Loucy (cell line): ENCODE data around the gene OR1K1.

ENCODE experiments used
- H2AFZ ChIP-seq: fragments of 200-600 bp; sonication (generic); 2 replicates; pipeline ENCODE4 v1.6.0; 2016; ENCODE audit warnings: antibody characterized with exemption, mild to moderate bottlenecking, low read length, moderate library complexity
- H3F3A ChIP-seq: fragments of 200-600 bp; 2 replicates; pipeline ENCODE4 v1.6.0; 2016; ENCODE audit warnings: antibody characterized with exemption, low read depth, mild to moderate bottlenecking
- H3K27me3 ChIP-seq: fragments of 200-600 bp; sonication (generic); 2 replicates; pipeline ENCODE4 v1.6.1; 2014; ENCODE audit warnings: low read length, mild to moderate bottlenecking; ENCODE audit not compliant: insufficient read depth, poor library complexity, severe bottlenecking
- H3K36me3 ChIP-seq: fragments of 200-600 bp; sonication (generic); 2 replicates; pipeline ENCODE4 v1.6.1; 2016; ENCODE audit warnings: low read length; ENCODE audit not compliant: insufficient read depth
- H3K4me1 ChIP-seq: fragments of 200-600 bp; sonication (generic); 2 replicates; pipeline ENCODE4 v1.5.1; 2014; ENCODE audit warnings: low read length, mild to moderate bottlenecking; ENCODE audit not compliant: insufficient read depth, poor library complexity, severe bottlenecking
- H3K4me2 ChIP-seq: fragments of 200-600 bp; sonication (generic); 2 replicates; pipeline ENCODE4 v1.6.0; 2014; ENCODE audit warnings: antibody characterized with exemption, low read length, low read depth, mild to moderate bottlenecking; ENCODE audit not compliant: poor library complexity, severe bottlenecking
- H3K4me3 ChIP-seq: fragments of 200-600 bp; sonication (generic); 2 replicates; pipeline ENCODE4 v1.5.1; 2014; ENCODE audit warnings: low read length, mild to moderate bottlenecking, mixed read lengths; ENCODE audit not compliant: poor library complexity, severe bottlenecking
- H3K79me2 ChIP-seq: fragments of 200-600 bp; sonication (generic); 2 replicates; pipeline ENCODE4 v1.6.1; 2014; ENCODE audit warnings: low read length; ENCODE audit not compliant: insufficient read depth
- H3K9ac ChIP-seq: fragments of 200-600 bp; sonication (generic); 2 replicates; pipeline ENCODE4 v1.6.0; 2014; ENCODE audit warnings: mild to moderate bottlenecking, low read depth, low read length, moderate library complexity; ENCODE audit not compliant: poor library complexity, severe bottlenecking
- H3K9me2 ChIP-seq: fragments of 200-600 bp; sonication (generic); replicated peaks from 2 replicates; pipeline ENCODE4 v1.6.1; 2016; ENCODE audit warnings: low read depth, low read length, mixed read lengths
- H3K9me3 ChIP-seq: fragments of 200-600 bp; sonication (generic); 2 replicates; pipeline ENCODE4 v1.6.1; 2014; ENCODE audit warnings: mild to moderate bottlenecking, antibody characterized with exemption, low read length, low read depth; ENCODE audit not compliant: insufficient read depth
- H4K20me1 ChIP-seq: fragments of 200-600 bp; sonication (generic); 2 replicates; pipeline ENCODE4 v1.6.0; 2014; ENCODE audit warnings: antibody characterized with exemption, low read length, mild to moderate bottlenecking; ENCODE audit not compliant: insufficient read depth, poor library complexity, severe bottlenecking
- EZH2phosphoT487 ChIP-seq: fragments of 200-600 bp; IDR thresholded peaks from 2 replicates; pipeline ENCODE4 v1.6.1; 2018; ENCODE audit warnings: antibody characterized with exemption, mild to moderate bottlenecking, moderate library complexity, borderline replicate concordance
- TF ChIP-seq, protein P1 (sequence below): fragments of 200-600 bp; sonication (generic); conservative IDR thresholded peaks from 2 replicates; pipeline ENCODE4 v1.5.1; 2014; ENCODE audit warnings: mild to moderate bottlenecking, antibody characterized with exemption, low read length

The OR1K1 gene

DNA sequence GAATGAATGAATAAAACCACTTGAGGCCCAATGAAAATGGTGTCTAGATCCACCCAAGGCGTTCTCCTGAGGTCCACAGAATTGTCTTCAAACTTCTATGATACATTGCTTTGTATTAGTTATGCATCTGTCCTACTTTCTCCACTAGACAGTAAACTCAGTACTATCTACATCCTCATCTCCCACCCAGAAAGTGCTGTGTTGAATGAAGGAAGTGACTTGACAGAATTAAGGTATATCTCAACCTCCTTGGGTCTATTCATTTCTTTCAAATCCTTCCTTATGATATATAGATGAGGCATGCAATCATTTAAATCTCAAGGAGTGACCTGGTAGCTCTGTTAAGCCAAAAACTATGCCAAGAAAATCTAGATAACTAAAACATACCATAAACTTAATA is 44.2 kb downstream of the OR1K1 start:
- Histone ChIP-seq H3K79me2 (no peaks in the 10 kb centered on the region), H2AFZ (no peak overlapping the region), H3K4me2 (peak overlapping the region; percentile 57), H3K27me3 (no peaks in the 10 kb centered on the region), H3K36me3 (peaks cover 12% of the 10 kb centered on the region; the same call in 1 of the 2 replicates), H3F3A (peaks cover 1% of the 10 kb centered on the region; the same call in 1 of the 2 replicates), H3K9me2 (no peaks in the 10 kb centered on the region), H3K9me3 (no peaks in the 10 kb centered on the region), H3K4me1 (peaks cover 47% of the 10 kb centered on the region), H4K20me1 (no peaks in the 10 kb centered on the region), H3K9ac (no peak overlapping the region), H3K4me3 (no peak overlapping the region)
- TF ChIP-seq EZH2phosphoT487 = no peak
- TF ChIP-seq, protein P1, sequence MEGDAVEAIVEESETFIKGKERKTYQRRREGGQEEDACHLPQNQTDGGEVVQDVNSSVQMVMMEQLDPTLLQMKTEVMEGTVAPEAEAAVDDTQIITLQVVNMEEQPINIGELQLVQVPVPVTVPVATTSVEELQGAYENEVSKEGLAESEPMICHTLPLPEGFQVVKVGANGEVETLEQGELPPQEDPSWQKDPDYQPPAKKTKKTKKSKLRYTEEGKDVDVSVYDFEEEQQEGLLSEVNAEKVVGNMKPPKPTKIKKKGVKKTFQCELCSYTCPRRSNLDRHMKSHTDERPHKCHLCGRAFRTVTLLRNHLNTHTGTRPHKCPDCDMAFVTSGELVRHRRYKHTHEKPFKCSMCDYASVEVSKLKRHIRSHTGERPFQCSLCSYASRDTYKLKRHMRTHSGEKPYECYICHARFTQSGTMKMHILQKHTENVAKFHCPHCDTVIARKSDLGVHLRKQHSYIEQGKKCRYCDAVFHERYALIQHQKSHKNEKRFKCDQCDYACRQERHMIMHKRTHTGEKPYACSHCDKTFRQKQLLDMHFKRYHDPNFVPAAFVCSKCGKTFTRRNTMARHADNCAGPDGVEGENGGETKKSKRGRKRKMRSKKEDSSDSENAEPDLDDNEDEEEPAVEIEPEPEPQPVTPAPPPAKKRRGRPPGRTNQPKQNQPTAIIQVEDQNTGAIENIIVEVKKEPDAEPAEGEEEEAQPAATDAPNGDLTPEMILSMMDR = no peak

DNA sequence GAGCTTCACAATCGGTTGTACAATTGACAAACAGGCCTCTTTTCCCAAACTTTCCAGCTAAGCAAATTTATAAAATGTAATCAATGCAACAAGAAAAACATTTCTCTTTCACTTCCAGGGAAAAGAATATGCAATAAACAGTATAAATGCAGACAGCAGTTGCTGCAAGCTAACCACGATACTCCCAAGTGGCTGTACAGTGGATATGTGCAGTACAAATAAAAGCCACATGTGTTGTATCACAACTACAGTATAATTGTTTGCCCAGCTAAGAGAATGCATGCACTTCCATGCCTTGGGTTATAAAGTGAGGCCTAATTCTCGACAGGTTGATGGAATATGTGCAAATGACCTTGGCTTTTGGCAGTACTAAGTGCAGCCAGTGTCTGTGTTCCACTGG is 45.2 kb downstream of the OR1K1 start:
- TF ChIP-seq, protein P1 = no peak
- no peak for TF ChIP-seq EZH2phosphoT487
- Histone ChIP-seq H3K9ac (peak overlapping the region; percentile 1), H3F3A (peaks cover 2% of the 10 kb centered on the region; the same call in 1 of the 2 replicates), H3K4me2 (peak overlapping the region; percentile 57), H2AFZ (no peak overlapping the region), H3K4me1 (peaks cover 47% of the 10 kb centered on the region), H3K36me3 (peaks cover 14% of the 10 kb centered on the region; the same call in 1 of the 2 replicates), H4K20me1 (no peaks in the 10 kb centered on the region), H3K27me3 (no peaks in the 10 kb centered on the region), H3K4me3 (peak overlapping the region; percentile 27), H3K79me2 (no peaks in the 10 kb centered on the region), H3K9me3 (no peaks in the 10 kb centered on the region), H3K9me2 (no peaks in the 10 kb centered on the region)

DNA sequence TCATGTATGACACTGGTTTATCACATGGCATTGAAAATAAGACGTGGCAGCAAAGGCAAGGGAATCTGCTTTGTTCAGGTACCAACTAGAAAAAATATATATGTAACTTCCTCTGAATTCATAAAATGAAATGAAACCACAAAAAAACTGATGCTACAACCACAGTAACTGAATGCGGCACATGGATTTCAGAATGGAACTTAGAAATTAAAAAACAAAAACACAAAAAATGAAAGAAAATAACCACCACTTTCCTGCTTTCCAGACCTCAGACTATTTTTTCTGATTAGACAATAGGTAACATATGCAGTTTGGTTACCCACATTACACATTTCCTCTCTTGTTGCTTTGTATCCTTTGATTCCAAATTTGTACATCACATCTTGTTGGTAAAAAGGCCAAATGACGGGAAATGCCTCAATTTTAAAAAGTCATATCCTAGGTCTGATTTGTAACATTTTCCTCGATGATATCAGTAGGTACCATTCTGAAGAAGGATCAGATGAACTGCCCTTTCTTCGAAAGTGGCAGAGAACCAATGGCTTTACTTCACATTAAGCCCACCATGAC is 46.5 kb downstream of the OR1K1 start:
- H3K27me3 ChIP-seq = no peaks in the 10 kb centered on the region
- peaks cover 23% of the 10 kb centered on the region; the same call in 1 of the 2 replicates for H3K36me3 ChIP-seq
- H3K4me1 ChIP-seq = peaks cover 47% of the 10 kb centered on the region
- H2AFZ ChIP-seq = no peak overlapping the region
- H3K9me2 ChIP-seq = no peaks in the 10 kb centered on the region
- no peak overlapping the region for H3K4me3 ChIP-seq
- no peaks in the 10 kb centered on the region for H3K9me3 ChIP-seq
- no peak overlapping the region for H3K9ac ChIP-seq
- H3K79me2 ChIP-seq = no peaks in the 10 kb centered on the region
- H4K20me1 ChIP-seq = no peaks in the 10 kb centered on the region
- H3K4me2 ChIP-seq = peak overlapping the region; percentile 44
- TF ChIP-seq, protein P1 = no peak
- TF ChIP-seq EZH2phosphoT487 = no peak
- H3F3A ChIP-seq = peaks cover 2% of the 10 kb centered on the region; the same call in 1 of the 2 replicates
